Cerebellar nuclear complex (tissue), 1 donor: ENCODE measurements around the gene IGFBP6.
"Not testable (repeated sequence)": the region's sequence is repeated elsewhere in the genome, so short reads cannot be mapped to it uniquely, and the experiment has no call there.

Experiments used
- DNase-seq, 2 experiments: peaks; one replicate each; lab custom pipeline; 2025; lab: John Stamatoyannopoulos, UW

The IGFBP6 gene

GRCh38 chr12:53070877-53071492 lies 26.5 kb upstream of the IGFBP6 start:
- no peak for DNase-seq

GRCh38 chr12:53071591-53072551 lies 25.6 kb upstream of the IGFBP6 start:
- no peak for DNase-seq

GRCh38 chr12:53073881-53074280 lies 23.6 kb upstream of the IGFBP6 start:
- no peak for DNase-seq

- DNase-seq = no peak
Observed at GRCh38 chr12:53074283-53074998, 23.0 kb upstream of the IGFBP6 start.

- no peak for DNase-seq
Observed at GRCh38 chr12:53074999-53075370, 22.5 kb upstream of the IGFBP6 start.

- no peak for DNase-seq
Observed at GRCh38 chr12:53076461-53076860, 21.0 kb upstream of the IGFBP6 start.

- DNase-seq = no peak
Observed at GRCh38 chr12:53077030-53077429, 20.4 kb upstream of the IGFBP6 start.

- DNase-seq = no peak
Observed at GRCh38 chr12:53078425-53079225, 18.8 kb upstream of the IGFBP6 start.

GRCh38 chr12:53079226-53080117 lies 18.0 kb upstream of the IGFBP6 start, which contains the start of gene SPRYD3:
TSS of gene SPRYD3 (minus strand) at chr12:53079390. CDS start at chr12:53079333, 57 bp downstream.
- DNase-seq = peak; percentile 87 to 90

- no peak for DNase-seq
Observed at GRCh38 chr12:53082637-53083175, 14.8 kb upstream of the IGFBP6 start.

GRCh38 chr12:53086361-53086760 lies 11.1 kb upstream of the IGFBP6 start:
- no peak for DNase-seq

- no peak for DNase-seq
Observed at GRCh38 chr12:53090105-53090504, 7.4 kb upstream of the IGFBP6 start.

GRCh38 chr12:53090554-53090953 lies 6.9 kb upstream of the IGFBP6 start:
- DNase-seq = no peak

- DNase-seq = no peak
Observed at GRCh38 chr12:53091756-53092155, 5.7 kb upstream of the IGFBP6 start.

- DNase-seq = no peak
Observed at GRCh38 chr12:53093777-53094393, 3.6 kb upstream of the IGFBP6 start.

GRCh38 chr12:53094394-53094787 lies 3.1 kb upstream of the IGFBP6 start:
- DNase-seq = no peak

- not testable (repeated sequence) for DNase-seq
Observed at GRCh38 chr12:53094796-53095595, 2.5 kb upstream of the IGFBP6 start.

GRCh38 chr12:53095596-53095895 lies 1.9 kb upstream of the IGFBP6 start:
- DNase-seq = not testable (repeated sequence)

- DNase-seq = no peak
Observed at GRCh38 chr12:53096089-53096741, 1.3 kb upstream of the IGFBP6 start.
